Smooth muscle cell (in vitro differentiated cells): Measurements from ENCODE around the gene PXT1. TPM values are rescaled to one million over a fixed set of nuclear protein-coding genes. Genes with fewer than 3 reads are reported as not detected.

Experiments used
- DNase-seq: peaks from one replicate; lab custom pipeline; 2025; ENCODE audit not compliant: unreplicated experiment; lab: John Stamatoyannopoulos, UW
- H2AFZ ChIP-seq: fragments of 200-600 bp; sonication (generic); 2 replicates; pipeline ENCODE4 v1.6.0; 2016; ENCODE audit warnings: antibody characterized with exemption, low read depth, mild to moderate bottlenecking
- H3F3A ChIP-seq: fragments of 200-600 bp; sonication (generic); 2 replicates; pipeline ENCODE4 v1.6.0; 2017; ENCODE audit warnings: antibody characterized with exemption, low read depth
- H3K27ac ChIP-seq: fragments of 200-600 bp; sonication (generic); 2 replicates; pipeline ENCODE4 v1.5.1; 2016; ENCODE audit warnings: low read depth, mild to moderate bottlenecking
- H3K27me3 ChIP-seq: fragments of 200-600 bp; sonication (generic); 2 replicates; pipeline ENCODE4 v1.6.1; 2016; ENCODE audit warnings: low read depth, mild to moderate bottlenecking
- H3K36me3 ChIP-seq: fragments of 200-600 bp; sonication (generic); 2 replicates; pipeline ENCODE4 v1.5.1; 2016; ENCODE audit warnings: low read depth
- H3K4me1 ChIP-seq: fragments of 200-600 bp; sonication (generic); 2 replicates; pipeline ENCODE4 v1.5.1; 2016; ENCODE audit warnings: low read depth
- H3K4me2 ChIP-seq: fragments of 200-600 bp; sonication (generic); 2 replicates; pipeline ENCODE4 v1.6.0; 2016; ENCODE audit warnings: mild to moderate bottlenecking
- H3K4me3 ChIP-seq: fragments of 200-600 bp; sonication (generic); 2 replicates; pipeline ENCODE4 v1.5.1; 2016; ENCODE audit warnings: mild to moderate bottlenecking
- H3K79me2 ChIP-seq: fragments of 200-600 bp; sonication (generic); 2 replicates; pipeline ENCODE4 v1.6.0; 2016; ENCODE audit warnings: low read depth, mild to moderate bottlenecking
- H3K9ac ChIP-seq: fragments of 200-600 bp; sonication (generic); 2 replicates; pipeline ENCODE4 v1.6.0; 2016; ENCODE audit warnings: low read depth
- H3K9me3 ChIP-seq: fragments of 200-600 bp; sonication (generic); replicated peaks from 2 replicates; pipeline ENCODE4 v1.5.1; 2016; ENCODE audit warnings: low read depth
- H4K20me1 ChIP-seq: fragments of 200-600 bp; sonication (generic); 2 replicates; pipeline ENCODE4 v1.6.0; 2016; ENCODE audit warnings: low read depth
- CTCF ChIP-seq: fragments of 200-600 bp; sonication (generic); IDR thresholded peaks from 2 replicates; pipeline ENCODE4 v1.5.1; 2017; ENCODE audit warnings: borderline replicate concordance, mild to moderate bottlenecking, antibody characterized with exemption; ENCODE audit not compliant: insufficient read depth, poor library complexity, severe bottlenecking
- WGBS: methylation state at CpG from one replicate; pipeline ENCODE4 v1.1.7; 2016; ENCODE audit warnings: low lambda C conversion rate; 5-methylcytosine and 5-hydroxymethylcytosine counted together
- polyA plus RNA-seq: library from polyadenylated mRNA; unstranded; fragments of >200 nt; fragmentation: Nextera tagmentation; extraction: Ambion mirVana; gene quantifications from 2 replicates; pipeline ENCODE4 v1.2.1, GENCODE V29; 2016
- total RNA-seq: library from RNA; depleted of rRNA; stranded (reverse); fragments of >200 nt; gene quantifications from 2 replicates; pipeline ENCODE4 v1.2.3, GENCODE V29; 2014

PXT1 gene
- total and polyA plus RNA-seq, 2 experiments from 2014 or later: not detected

- no peak for TF ChIP-seq CTCF
- no peaks in the 10 kb centered on the region for H3K4me1 ChIP-seq
- no peaks in the 10 kb centered on the region for H3K9me3 ChIP-seq
- H3K79me2 ChIP-seq: no peaks in the 10 kb centered on the region
- H2AFZ ChIP-seq: no peak overlapping the region
- no peak for DNase-seq
- H3K27ac ChIP-seq: no peak overlapping the region
- no peak overlapping the region for H3K9ac ChIP-seq
- H3K36me3 ChIP-seq: no peaks in the 10 kb centered on the region
- peaks cover 11% of the 10 kb centered on the region for H3K27me3 ChIP-seq
- H3K4me2 ChIP-seq: no peak overlapping the region
- H3F3A ChIP-seq: no peaks in the 10 kb centered on the region
- no peak overlapping the region for H3K4me3 ChIP-seq
- WGBS: 94% methylated on average over 4 of the region's 4 CpGs
- no peaks in the 10 kb centered on the region for H4K20me1 ChIP-seq
These were observed 62.5 kb downstream of the PXT1 start for GRCh38 chr6:36380166-36380565.

DNA sequence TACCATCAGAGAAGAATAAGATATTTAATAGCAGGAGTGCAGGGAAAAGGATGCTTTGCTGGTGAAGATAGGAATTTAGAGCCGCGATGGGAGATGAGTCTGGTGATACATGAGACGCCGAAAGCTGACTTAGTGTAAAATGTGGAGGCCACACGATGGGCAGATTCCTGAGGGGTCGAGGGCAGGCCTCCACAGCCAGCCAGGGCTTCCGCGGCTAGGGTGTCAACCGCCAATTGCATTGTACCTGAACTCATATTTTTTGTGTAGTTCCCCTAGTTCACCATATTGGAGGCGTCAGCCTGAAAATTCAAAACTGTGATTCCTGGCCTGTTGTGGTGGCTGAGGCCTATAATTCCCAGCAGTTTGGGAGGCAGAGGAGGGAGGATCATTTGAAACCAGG lies 63.7 kb downstream of the PXT1 start:
- no peak for TF ChIP-seq CTCF
- Histone ChIP-seq H3K27me3 (no peaks in the 10 kb centered on the region), H3F3A (no peaks in the 10 kb centered on the region), H3K9ac (no peak overlapping the region), H3K4me2 (no peak overlapping the region), H4K20me1 (no peaks in the 10 kb centered on the region), H3K9me3 (no peaks in the 10 kb centered on the region), H3K36me3 (no peaks in the 10 kb centered on the region), H2AFZ (no peak overlapping the region), H3K4me3 (no peak overlapping the region), H3K27ac (no peak overlapping the region), H3K79me2 (no peaks in the 10 kb centered on the region), H3K4me1 (no peaks in the 10 kb centered on the region)
- WGBS: 90% methylated on average over 10 of the region's 10 CpGs
- no peak for DNase-seq

- Histone ChIP-seq H3K4me3 (no peak overlapping the region), H3K36me3 (no peaks in the 10 kb centered on the region), H2AFZ (no peak overlapping the region), H3K4me2 (no peak overlapping the region), H3K27ac (no peak overlapping the region), H3K9ac (no peak overlapping the region), H4K20me1 (no peaks in the 10 kb centered on the region), H3K27me3 (no peaks in the 10 kb centered on the region), H3K4me1 (no peaks in the 10 kb centered on the region), H3K9me3 (no peaks in the 10 kb centered on the region), H3F3A (no peaks in the 10 kb centered on the region), H3K79me2 (no peaks in the 10 kb centered on the region)
- TF ChIP-seq CTCF: no peak
- no peak for DNase-seq
- 93% methylated on average over 4 of the region's 4 CpGs for WGBS
These were observed 64.3 kb downstream of the PXT1 start for GRCh38 chr6:36378243-36378920.

GRCh38 chr6:36377594-36377993 lies 65.1 kb downstream of the PXT1 start:
- Histone ChIP-seq H3K36me3 (no peaks in the 10 kb centered on the region), H3K4me2 (no peak overlapping the region), H3K27ac (no peak overlapping the region), H4K20me1 (no peaks in the 10 kb centered on the region), H3K4me1 (no peaks in the 10 kb centered on the region), H2AFZ (no peak overlapping the region), H3K79me2 (no peaks in the 10 kb centered on the region), H3K27me3 (no peaks in the 10 kb centered on the region), H3K9me3 (no peaks in the 10 kb centered on the region), H3K4me3 (no peak overlapping the region), H3F3A (no peaks in the 10 kb centered on the region), H3K9ac (no peak overlapping the region)
- 66% methylated on average over 5 of the region's 5 CpGs for WGBS
- no peak for TF ChIP-seq CTCF
- DNase-seq: no peak
